ENCODE data around the gene C1QTNF12.

Gene C1QTNF12

GRCh38 chr1:1281533-1282321 is 35.2 kb upstream of the C1QTNF12 start:
- DNase-seq (ENCODE audit: low read depth in 2 of 2) = no peak

GRCh38 chr1:1280782-1281481 is 34.4 kb upstream of the C1QTNF12 start:
- DNase-seq (ENCODE audit: low read depth in 2 of 2) = no peak

- no peak for DNase-seq (ENCODE audit: low read depth in 2 of 2)
Measured at GRCh38 chr1:1279028-1279427, 32.5 kb upstream of the C1QTNF12 start.

- no peak for DNase-seq (ENCODE audit: low read depth in 2 of 2)
Measured at GRCh38 chr1:1278620-1279019, 32.1 kb upstream of the C1QTNF12 start.

- no peak for DNase-seq (ENCODE audit: low read depth in 2 of 2)
Measured at GRCh38 chr1:1275836-1276235, 29.3 kb upstream of the C1QTNF12 start.

- DNase-seq (ENCODE audit: low read depth in 2 of 2) = no peak
Measured at GRCh38 chr1:1274931-1275431, 28.5 kb upstream of the C1QTNF12 start.

- DNase-seq (ENCODE audit: low read depth in 2 of 2) = no peak
Measured at GRCh38 chr1:1274299-1274930, 27.9 kb upstream of the C1QTNF12 start.

GRCh38 chr1:1273512-1274298 is 27.2 kb upstream of the C1QTNF12 start, which contains the start of gene UBE2J2:
TSS of gene UBE2J2 (minus strand) at chr1:1273854. CDS start at chr1:1267992, 5,862 bp downstream.
- DNase-seq (ENCODE audit: low read depth in 2 of 2) = peak; percentile 92 to 94

GRCh38 chr1:1273209-1273511 is 26.6 kb upstream of the C1QTNF12 start:
- no peak for DNase-seq (ENCODE audit: low read depth in 2 of 2)

GRCh38 chr1:1272341-1273208 is 26.1 kb upstream of the C1QTNF12 start:
- DNase-seq (ENCODE audit: low read depth in 2 of 2) = no peak

- DNase-seq (ENCODE audit: low read depth in 2 of 2) = no peak
Measured at GRCh38 chr1:1270813-1271212, 24.3 kb upstream of the C1QTNF12 start.

- no peak for DNase-seq (ENCODE audit: low read depth in 2 of 2)
Measured at GRCh38 chr1:1268284-1268682, 21.8 kb upstream of the C1QTNF12 start.

- no peak for DNase-seq (ENCODE audit: low read depth in 2 of 2)
Measured at GRCh38 chr1:1267488-1268283, 21.2 kb upstream of the C1QTNF12 start.

GRCh38 chr1:1264868-1265272 is 18.3 kb upstream of the C1QTNF12 start:
- DNase-seq (ENCODE audit: low read depth in 2 of 2) = no peak

- no peak for DNase-seq (ENCODE audit: low read depth in 2 of 2)
Measured at GRCh38 chr1:1264026-1264425, 17.5 kb upstream of the C1QTNF12 start.

GRCh38 chr1:1262758-1263157 is 16.2 kb upstream of the C1QTNF12 start:
- DNase-seq (ENCODE audit: low read depth in 2 of 2) = no peak

GRCh38 chr1:1262071-1262470 is 15.5 kb upstream of the C1QTNF12 start:
- DNase-seq (ENCODE audit: low read depth in 2 of 2) = no peak

- no peak for DNase-seq (ENCODE audit: low read depth in 2 of 2)
Measured at GRCh38 chr1:1260843-1261560, 14.5 kb upstream of the C1QTNF12 start.

GRCh38 chr1:1259951-1260600 is 13.6 kb upstream of the C1QTNF12 start:
- DNase-seq (ENCODE audit: low read depth in 2 of 2) = no peak

Measured in activated CD4-positive, alpha-beta T cell treated with anti-CD3 and anti-CD28 coated beads for 24 hours (primary cell).